NCI-H524 (cell line): ENCODE measurements around the gene OARD1.
A peak's percentile ranks its signal among the peaks of the same experiment; 100 is the strongest.
"Not testable (repeated sequence)": the region's sequence is repeated elsewhere in the genome, so short reads cannot be mapped to it uniquely, and the experiment has no call there.

Experiments used
- DNase-seq, 2 experiments: peaks; one replicate each; lab custom pipeline; 2025; lab: John Stamatoyannopoulos, UW

Gene OARD1

GRCh38 chr6:41071923-41072835, at the start of gene OARD1:
TSS of gene OARD1 (minus strand) at chr6:41072356. CDS start at chr6:41071634, 722 bp downstream.
- DNase-seq, result peak; percentile 99 to 100

GRCh38 chr6:41120058-41120457, 47.9 kb upstream of the OARD1 start:
- DNase-seq, result no peak

GRCh38 chr6:41119508-41119907, 47.4 kb upstream of the OARD1 start:
- DNase-seq, result no peak

GRCh38 chr6:41115027-41115426, 42.9 kb upstream of the OARD1 start:
- not testable (repeated sequence) for DNase-seq

GRCh38 chr6:41111017-41111416, 38.9 kb upstream of the OARD1 start:
- no peak for DNase-seq

GRCh38 chr6:41103847-41104246, 31.7 kb upstream of the OARD1 start:
- DNase-seq, result no peak

- no peak for DNase-seq
Observed at GRCh38 chr6:41100871-41101287, 28.7 kb upstream of the OARD1 start.

- no peak for DNase-seq
Observed at GRCh38 chr6:41098366-41098765, 26.2 kb upstream of the OARD1 start.

GRCh38 chr6:41097467-41098090, 25.4 kb upstream of the OARD1 start:
- DNase-seq, result no peak

GRCh38 chr6:41093729-41094128, 21.6 kb upstream of the OARD1 start:
- no peak for DNase-seq

GRCh38 chr6:41092421-41093140, 20.4 kb upstream of the OARD1 start:
- peak in 1 of 2 experiments; percentile 32 for DNase-seq

GRCh38 chr6:41090841-41091761, 18.9 kb upstream of the OARD1 start:
- no peak for DNase-seq

- no peak for DNase-seq
Observed at GRCh38 chr6:41088451-41088850, 16.3 kb upstream of the OARD1 start.

- DNase-seq, result no peak
Observed at GRCh38 chr6:41085182-41085581, 13.0 kb upstream of the OARD1 start.

- DNase-seq, result no peak
Observed at GRCh38 chr6:41083072-41083471, 10.9 kb upstream of the OARD1 start.

GRCh38 chr6:41080621-41081020, 8.5 kb upstream of the OARD1 start:
- no peak for DNase-seq

GRCh38 chr6:41079080-41079479, 6.9 kb upstream of the OARD1 start:
- no peak for DNase-seq

GRCh38 chr6:41078101-41078500, 5.9 kb upstream of the OARD1 start:
- no peak for DNase-seq

GRCh38 chr6:41077536-41077935, 5.4 kb upstream of the OARD1 start:
- no peak for DNase-seq

GRCh38 chr6:41075651-41076626, 3.8 kb upstream of the OARD1 start:
- no peak for DNase-seq
